IPS-11a (cell line): ENCODE measurements around the gene DNASE2.
A peak's percentile ranks its signal among the peaks of the same experiment; 100 is the strongest.

Experiments used
- H3K4me3 ChIP-seq: one replicate; pipeline ENCODE4 v1.5.1; 2013; ENCODE audit warnings: low read depth, low read length, control low read depth

DNASE2 gene

GRCh38 chr19:12886969-12887747 lies 5.9 kb upstream of the DNASE2 start, which contains the start of gene KLF1:
Gene KLF1, minus strand, starts transcription at chr19:12887201. Its CDS starts 61 bp downstream, at chr19:12887140.
- peak within 1 kb of the TSS; percentile 60 for H3K4me3 ChIP-seq

GRCh38 chr19:12886651-12886968 lies 5.4 kb upstream of the DNASE2 start:
- H3K4me3 ChIP-seq = no peak overlapping the region

GRCh38 chr19:12885749-12886650 lies 4.8 kb upstream of the DNASE2 start:
- peak overlapping the region; percentile 60 for H3K4me3 ChIP-seq

GRCh38 chr19:12884926-12885748 lies 3.9 kb upstream of the DNASE2 start:
- H3K4me3 ChIP-seq = peak overlapping the region; percentile 60

GRCh38 chr19:12884627-12884925 lies 3.3 kb upstream of the DNASE2 start:
- peak overlapping the region; percentile 6 for H3K4me3 ChIP-seq

- no peak overlapping the region for H3K4me3 ChIP-seq
Observed at GRCh38 chr19:12884202-12884601, 3.0 kb upstream of the DNASE2 start.

- no peak overlapping the region for H3K4me3 ChIP-seq
Observed at GRCh38 chr19:12882589-12882988, 1.3 kb upstream of the DNASE2 start.

GRCh38 chr19:12880551-12881171 lies 588 bp downstream of the DNASE2 start:
- peak overlapping the region; percentile 73 for H3K4me3 ChIP-seq

- H3K4me3 ChIP-seq = no peak overlapping the region
Observed at GRCh38 chr19:12875086-12875485, 6.2 kb downstream of the DNASE2 start.

- no peak overlapping the region for H3K4me3 ChIP-seq
Observed at GRCh38 chr19:12873891-12874745, 7.1 kb downstream of the DNASE2 start.

GRCh38 chr19:12872941-12873890 lies 8.0 kb downstream of the DNASE2 start:
- H3K4me3 ChIP-seq = no peak overlapping the region

GRCh38 chr19:12872255-12872654 lies 9.0 kb downstream of the DNASE2 start:
- H3K4me3 ChIP-seq = no peak overlapping the region

- H3K4me3 ChIP-seq = no peak overlapping the region
Observed at GRCh38 chr19:12871681-12872080, 9.6 kb downstream of the DNASE2 start.

- H3K4me3 ChIP-seq = no peak overlapping the region
Observed at GRCh38 chr19:12868540-12869112, 12.6 kb downstream of the DNASE2 start.

GRCh38 chr19:12867120-12868099 lies 13.8 kb downstream of the DNASE2 start:
- H3K4me3 ChIP-seq = peak overlapping the region; percentile 2

GRCh38 chr19:12866416-12867119 lies 14.7 kb downstream of the DNASE2 start:
- no peak overlapping the region for H3K4me3 ChIP-seq
